GM23248 (cell line): ENCODE results near the gene MGMT. TPM values are rescaled to one million over a fixed set of nuclear protein-coding genes. Genes with fewer than 3 reads are reported as not detected.
"Not testable (repeated sequence)": the region's sequence is repeated elsewhere in the genome, so short reads cannot be mapped to it uniquely, and the experiment has no call there.

Source experiments
- DNase-seq: peaks from one replicate; pipeline ENCODE4 v3.0.0-alpha.2; 2015
- H2AFZ ChIP-seq: fragments of 200-600 bp; sonication (generic); 2 replicates; pipeline ENCODE4 v1.6.1; 2016; ENCODE audit warnings: antibody characterized with exemption
- H3F3A ChIP-seq: fragments of 200-600 bp; sonication (generic); 2 replicates; pipeline ENCODE4 v1.6.1; 2016; ENCODE audit warnings: mild to moderate bottlenecking, antibody characterized with exemption, mixed run types; ENCODE audit not compliant: insufficient read depth
- H3K27ac ChIP-seq: fragments of 200-600 bp; sonication (generic); 2 replicates; pipeline ENCODE4 v1.5.1; 2016; ENCODE audit warnings: mild to moderate bottlenecking
- H3K27me3 ChIP-seq: fragments of 200-600 bp; sonication (generic); replicated peaks from 2 replicates; pipeline ENCODE4 v1.6.1; 2016; ENCODE audit warnings: mild to moderate bottlenecking; ENCODE audit not compliant: insufficient read depth
- H3K36me3 ChIP-seq: fragments of 200-600 bp; sonication (generic); 2 replicates; pipeline ENCODE4 v1.6.1; 2016; ENCODE audit warnings: low read depth, mild to moderate bottlenecking
- H3K4me1 ChIP-seq: fragments of 200-600 bp; sonication (generic); 2 replicates; pipeline ENCODE4 v1.6.1; 2016; ENCODE audit warnings: mild to moderate bottlenecking; ENCODE audit not compliant: insufficient read depth
- H3K4me2 ChIP-seq: fragments of 200-600 bp; sonication (generic); one replicate; pipeline ENCODE4 v1.6.1; 2016; ENCODE audit warnings: mild to moderate bottlenecking; ENCODE audit not compliant: unreplicated experiment
- H3K4me3 ChIP-seq: fragments of 200-600 bp; sonication (generic); 2 replicates; pipeline ENCODE4 v1.5.1; 2016; ENCODE audit warnings: mild to moderate bottlenecking
- H3K79me2 ChIP-seq: fragments of 200-600 bp; sonication (generic); 2 replicates; pipeline ENCODE4 v1.6.1; 2016; ENCODE audit warnings: mild to moderate bottlenecking; ENCODE audit not compliant: insufficient read depth
- H3K9ac ChIP-seq: fragments of 200-600 bp; sonication (generic); 2 replicates; pipeline ENCODE4 v1.6.1; 2016; ENCODE audit warnings: mild to moderate bottlenecking
- H3K9me2 ChIP-seq: fragments of 200-600 bp; sonication (generic); 2 replicates; pipeline ENCODE4 v1.6.1; 2016; ENCODE audit warnings: mixed run types, mild to moderate bottlenecking, moderate library complexity; ENCODE audit not compliant: insufficient read depth
- H3K9me3 ChIP-seq: fragments of 200-600 bp; sonication (generic); one replicate; pipeline ENCODE4 v1.6.1; 2017; ENCODE audit warnings: low read depth
- H4K20me1 ChIP-seq: fragments of 200-600 bp; sonication (generic); 2 replicates; pipeline ENCODE4 v1.6.0; 2016; ENCODE audit not compliant: insufficient read depth
- EZH2 ChIP-seq: fragments of 200-600 bp; sonication (generic); IDR thresholded peaks from 2 replicates; pipeline ENCODE4 v1.6.1; 2018; ENCODE audit warnings: antibody characterized with exemption, mild to moderate bottlenecking; ENCODE audit not compliant: insufficient read depth, poor library complexity, severe bottlenecking
- EZH2phosphoT487 ChIP-seq: fragments of 200-600 bp; sonication (generic); IDR thresholded peaks from 2 replicates; pipeline ENCODE4 v1.6.1; 2018; ENCODE audit warnings: antibody characterized with exemption, moderate library complexity, mild to moderate bottlenecking, low read depth; ENCODE audit not compliant: insufficient read depth
- WGBS, 2 experiments: methylation state at CpG; one replicate each; pipeline ENCODE4 v1.1.6; 2015 to 2017; ENCODE audit warnings: low lambda C conversion rate in 2 of 2, low coverage in 1 of 2; ENCODE audit errors: missing lambda C conversion rate in 2 of 2; 5-methylcytosine and 5-hydroxymethylcytosine counted together
- in situ Hi-C: fragments of 300-500 bp; cut with MboI; formaldehyde crosslinking; loops from 2 replicates; pipeline ENCODE4 v1.15.0; 2020
- polyA plus RNA-seq: library from polyadenylated mRNA; unstranded; fragments of >200 nt; fragmentation: Nextera tagmentation; extraction: Ambion mirVana; gene quantifications from 2 replicates; pipeline ENCODE4 v1.2.1, GENCODE V29; 2016
- total RNA-seq: library from RNA; depleted of rRNA; stranded (reverse); fragments of >200 nt; shearing (Covaris generic); gene quantifications from 2 replicates; pipeline ENCODE4 v1.2.3, GENCODE V29; 2014

The MGMT gene
- total and polyA plus RNA-seq, 2 experiments from 2014 or later = 28.5 to 35.1 TPM

DNA sequence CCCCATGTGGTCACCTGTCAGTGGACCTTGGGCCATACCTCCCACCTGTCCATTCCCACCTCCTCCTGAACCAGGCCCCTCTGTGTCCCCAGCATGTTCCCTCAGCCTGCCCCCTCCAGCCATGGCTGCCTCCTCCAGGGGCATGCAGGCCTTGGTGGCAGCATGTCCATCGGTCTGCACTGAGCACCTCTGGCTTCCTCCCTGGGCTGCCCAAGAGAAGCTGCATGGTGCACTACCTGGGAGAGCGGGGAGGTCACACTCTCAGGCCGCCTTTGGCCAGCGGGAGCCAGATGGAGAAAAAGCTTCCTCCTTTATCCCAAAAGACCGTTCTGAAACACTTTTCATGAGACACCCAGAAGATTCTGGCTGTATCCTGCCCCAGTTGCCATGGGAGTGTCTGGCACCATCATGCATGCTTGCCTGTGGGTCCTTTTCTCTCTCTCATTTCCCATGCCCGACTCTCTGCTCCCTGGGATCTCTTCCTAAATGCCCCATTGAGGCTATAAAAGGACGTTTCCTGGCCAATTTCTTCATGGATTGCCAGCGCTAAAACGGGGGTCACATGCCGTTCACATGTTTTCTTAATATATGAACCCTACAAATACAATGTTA, 45.5 kb upstream of the MGMT start:
- DNase-seq = no peak
- Histone ChIP-seq H3K9me2 (no peaks in the 10 kb centered on the region), H3K4me1 (peaks cover 8% of the 10 kb centered on the region; the same call in 1 of the 2 replicates), H4K20me1 (no peaks in the 10 kb centered on the region), H3K4me3 (no peak overlapping the region), H3K9ac (no peak overlapping the region), H3K36me3 (no peaks in the 10 kb centered on the region), H3K79me2 (no peaks in the 10 kb centered on the region), H3K9me3 (no peaks in the 10 kb centered on the region), H3K27me3 (peaks cover 13% of the 10 kb centered on the region), H3K4me2 (no peak overlapping the region), H3F3A (no peaks in the 10 kb centered on the region), H3K27ac (no peak overlapping the region), H2AFZ (no peak overlapping the region)
- TF ChIP-seq EZH2 (no peak), EZH2phosphoT487 (no peak)
- in situ Hi-C loops = no loop called here
- 61% methylated on average over 10 of the region's 10 CpGs for WGBS, 2 experiments

GRCh38 chr10:129424978-129425377, 42.1 kb upstream of the MGMT start:
- H3K4me3 ChIP-seq = no peak overlapping the region

DNA sequence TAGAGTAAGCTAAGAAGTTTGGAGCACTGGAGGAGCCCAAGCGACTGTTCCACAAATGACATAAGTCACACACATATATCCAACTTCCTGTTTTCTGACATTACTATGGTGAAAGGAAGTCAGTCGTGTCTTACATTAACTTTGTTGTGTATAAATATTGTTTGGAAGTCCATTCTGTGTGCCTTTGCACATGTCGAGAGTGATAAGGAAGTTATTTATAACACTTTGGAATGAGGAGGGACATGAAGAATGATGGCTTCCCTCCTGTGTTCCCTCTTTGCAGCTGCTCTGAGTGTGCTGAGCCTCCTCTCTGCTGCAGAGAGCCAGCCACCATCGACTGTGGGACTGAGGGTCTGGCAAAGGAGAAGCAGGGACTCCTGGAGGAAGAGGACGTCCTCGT, 40.4 kb upstream of the MGMT start:
- H3K9ac ChIP-seq = no peak overlapping the region
- H3K79me2 ChIP-seq = no peaks in the 10 kb centered on the region
- no peak for DNase-seq
- H3F3A ChIP-seq = no peaks in the 10 kb centered on the region
- H3K9me2 ChIP-seq = no peaks in the 10 kb centered on the region
- H3K9me3 ChIP-seq = no peaks in the 10 kb centered on the region
- H3K4me3 ChIP-seq = no peak overlapping the region
- H3K4me2 ChIP-seq = no peak overlapping the region
- no peaks in the 10 kb centered on the region for H4K20me1 ChIP-seq
- TF ChIP-seq EZH2 (no peak), EZH2phosphoT487 (no peak)
- no peak overlapping the region for H2AFZ ChIP-seq
- no peaks in the 10 kb centered on the region for H3K36me3 ChIP-seq
- in situ Hi-C loops = no loop called here
- H3K4me1 ChIP-seq = no peaks in the 10 kb centered on the region
- H3K27ac ChIP-seq = no peak overlapping the region
- 48 to 54% methylated on average over 6 of the region's 6 CpGs for WGBS, 2 experiments
- no peaks in the 10 kb centered on the region for H3K27me3 ChIP-seq

More at GRCh38 chr10:129424978-129425377, 42.1 kb upstream of the MGMT start:
- Histone ChIP-seq H3K79me2 (no peaks in the 10 kb centered on the region), H3F3A (no peaks in the 10 kb centered on the region), H3K36me3 (no peaks in the 10 kb centered on the region), H3K9me2 (no peaks in the 10 kb centered on the region), H2AFZ (no peak overlapping the region), H4K20me1 (no peaks in the 10 kb centered on the region), H3K9me3 (no peaks in the 10 kb centered on the region), H3K27ac (no peak overlapping the region), H3K27me3 (no peaks in the 10 kb centered on the region), H3K4me2 (no peak overlapping the region), H3K4me1 (no peaks in the 10 kb centered on the region), H3K9ac (no peak overlapping the region)
- 52% methylated on average over 15 of the region's 15 CpGs for WGBS, 2 experiments
- in situ Hi-C loops = no loop called here
- TF ChIP-seq EZH2 (no peak), EZH2phosphoT487 (no peak)
- DNase-seq = no peak

GRCh38 chr10:129433266-129433665, 33.8 kb upstream of the MGMT start:
- no peak overlapping the region for H3K27ac ChIP-seq
- H3K4me1 ChIP-seq = no peaks in the 10 kb centered on the region
- no peaks in the 10 kb centered on the region for H3K27me3 ChIP-seq
- H3K4me3 ChIP-seq = no peak overlapping the region
- H3F3A ChIP-seq = no peaks in the 10 kb centered on the region
- H2AFZ ChIP-seq = no peak overlapping the region
- H3K9me3 ChIP-seq = no peaks in the 10 kb centered on the region
- 35 to 39% methylated on average over 6 to 7 of the region's 7 CpGs for WGBS, 2 experiments
- H3K36me3 ChIP-seq = no peaks in the 10 kb centered on the region
- no peaks in the 10 kb centered on the region for H3K9me2 ChIP-seq
- no peak for TF ChIP-seq EZH2
- TF ChIP-seq EZH2phosphoT487 = no peak
- DNase-seq = no peak
- H3K4me2 ChIP-seq = no peak overlapping the region
- in situ Hi-C loops = no loop called here
- H3K79me2 ChIP-seq = no peaks in the 10 kb centered on the region
- H4K20me1 ChIP-seq = no peaks in the 10 kb centered on the region
- no peak overlapping the region for H3K9ac ChIP-seq

DNA sequence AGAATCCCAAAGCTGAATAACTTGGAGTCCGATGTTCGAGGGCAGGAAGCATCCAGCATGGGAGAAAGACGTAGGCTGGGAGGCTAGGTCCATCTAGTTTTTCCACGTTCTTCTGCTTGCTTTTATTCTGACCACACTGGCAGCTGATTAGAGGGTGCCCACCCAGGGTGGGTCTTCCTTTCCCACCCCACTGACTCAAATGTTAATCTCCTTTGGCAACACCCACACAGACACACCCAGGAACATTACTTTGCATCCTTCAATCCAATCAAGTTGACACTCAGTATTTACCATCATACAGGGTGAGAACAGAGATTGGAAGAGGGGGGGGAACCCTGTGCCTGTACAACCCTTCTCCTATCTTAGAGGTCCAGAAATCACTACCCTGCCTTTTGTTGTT, 31.3 kb upstream of the MGMT start:
- in situ Hi-C loops, H3K27me3 ChIP-seq, H3K9ac ChIP-seq, H3F3A ChIP-seq, H3K9me3 ChIP-seq, H3K79me2 ChIP-seq, H3K36me3 ChIP-seq, H3K9me2 ChIP-seq, DNase-seq, H3K27ac ChIP-seq, H3K4me1 ChIP-seq, H4K20me1 ChIP-seq, H2AFZ ChIP-seq, H3K4me2 ChIP-seq, H3K4me3 ChIP-seq: not testable (repeated sequence)
- 39 to 47% methylated on average over 4 of the region's 4 CpGs for WGBS, 2 experiments
